Activated CD4-positive, alpha-beta T cell treated with anti-CD3 and anti-CD28 coated beads for 1 hour (primary cell): ENCODE results near the gene EMP2.
A peak's percentile ranks its signal among the peaks of the same experiment; 100 is the strongest.
"Not testable (repeated sequence)": the region's sequence is repeated elsewhere in the genome, so short reads cannot be mapped to it uniquely, and the experiment has no call there.

ENCODE experiments used
- DNase-seq: peaks from one replicate; pipeline ENCODE4 v3.0.0-alpha.2; 2020

EMP2 gene

GRCh38 chr16:10577305-10578202 is 2.8 kb downstream of the EMP2 start:
- no peak for DNase-seq

GRCh38 chr16:10576390-10577304 is 3.8 kb downstream of the EMP2 start:
- no peak for DNase-seq

GRCh38 chr16:10575506-10576130 is 4.8 kb downstream of the EMP2 start:
- no peak for DNase-seq

GRCh38 chr16:10572611-10573010 is 7.8 kb downstream of the EMP2 start:
- DNase-seq: no peak

GRCh38 chr16:10571354-10571753 is 9.0 kb downstream of the EMP2 start:
- DNase-seq: no peak

- DNase-seq: no peak
These were observed 10.8 kb downstream of the EMP2 start for GRCh38 chr16:10569621-10570020.

GRCh38 chr16:10566613-10567012 is 13.8 kb downstream of the EMP2 start:
- DNase-seq: no peak

- DNase-seq: no peak
These were observed 15.2 kb downstream of the EMP2 start for GRCh38 chr16:10565167-10565566.

- DNase-seq: no peak
These were observed 15.8 kb downstream of the EMP2 start for GRCh38 chr16:10564591-10564990.

GRCh38 chr16:10562361-10562899 is 18.0 kb downstream of the EMP2 start:
- DNase-seq: no peak

GRCh38 chr16:10561425-10561824 is 19.0 kb downstream of the EMP2 start:
- no peak for DNase-seq

GRCh38 chr16:10561001-10561400 is 19.4 kb downstream of the EMP2 start:
- DNase-seq: no peak

- DNase-seq: not testable (repeated sequence)
These were observed 20.6 kb downstream of the EMP2 start for GRCh38 chr16:10559792-10560191.

- no peak for DNase-seq
These were observed 21.4 kb downstream of the EMP2 start for GRCh38 chr16:10558746-10559641.

GRCh38 chr16:10558305-10558704 is 22.1 kb downstream of the EMP2 start:
- no peak for DNase-seq

- DNase-seq: no peak
These were observed 22.6 kb downstream of the EMP2 start for GRCh38 chr16:10557750-10558149.

- no peak for DNase-seq
These were observed 24.2 kb downstream of the EMP2 start for GRCh38 chr16:10556236-10556635.

- no peak for DNase-seq
These were observed 25.8 kb downstream of the EMP2 start for GRCh38 chr16:10554569-10554968.

- peak; percentile 11 for DNase-seq
These were observed 27.4 kb downstream of the EMP2 start for GRCh38 chr16:10552998-10553491.

- DNase-seq: no peak
These were observed 28.1 kb downstream of the EMP2 start for GRCh38 chr16:10552281-10552680.

- DNase-seq: no peak
These were observed 28.5 kb downstream of the EMP2 start for GRCh38 chr16:10551881-10552280.

GRCh38 chr16:10548404-10548803 is 32.0 kb downstream of the EMP2 start:
- DNase-seq: no peak
